ENCODE measurements around the gene ZNF503. TPM values are rescaled to one million over a fixed set of nuclear protein-coding genes. Genes with fewer than 3 reads are reported as not detected.

ZNF503 gene
- total and polyA plus RNA-seq, 10 of the 15 experiments (the other 5 are each of a cell fraction or from before 2014, with no cell fraction given) = 0.05 to 1.1 (median 0.11) TPM; not detected in 1

GRCh38 chr10:75436896-75437295, 35.3 kb upstream of the ZNF503 start:
- DNase-seq (ENCODE audit: low read depth, low spot score) (no peak), FAIRE-seq (no peak), ATAC-seq (no peak)
- Histone ChIP-seq H3K9me3 (replicated peaks; ENCODE audit: control insufficient read depth, insufficient read depth, low read length) (no peaks in the 10 kb centered on the region), H3K27ac (ENCODE audit: control insufficient read depth, insufficient read depth) (no peak overlapping the region), H3K27me3 (replicated peaks in 1 of 2; ENCODE audit: control insufficient read depth in 2 of 2, insufficient read depth in 2 of 2, low read length in 1 of 2) (peaks cover 0 to 3% of the 10 kb centered on the region in 2 experiments; a peak in 2 of 4 replicates), H3K36me3 (ENCODE audit: control insufficient read depth in 2 of 2, insufficient read depth in 2 of 2, low read length in 1 of 2) (no peaks in the 10 kb centered on the region), H3K4me1 (ENCODE audit: control insufficient read depth, insufficient read depth, low read length) (no peaks in the 10 kb centered on the region), H3K9ac (ENCODE audit: control insufficient read depth, insufficient read depth, low read length) (no peak overlapping the region), H3K4me3 (no peak overlapping the region), H2AFZ (ENCODE audit: control insufficient read depth, low read depth, low read length) (no peak overlapping the region), H3K79me2 (ENCODE audit: control insufficient read depth, insufficient read depth, low read length) (no peaks in the 10 kb centered on the region), H4K20me1 (ENCODE audit: control insufficient read depth, insufficient read depth) (no peaks in the 10 kb centered on the region), H3K4me2 (ENCODE audit: control insufficient read depth, insufficient read depth) (no peak overlapping the region)
- TF ChIP-seq KDM1A (IDR thresholded peaks at IDR 0.05; ENCODE audit: borderline replicate concordance) = no peak
- TF ChIP-seq STAT1 (conservative IDR thresholded peaks at IDR 0.05) = no peak
- TF ChIP-seq RAD51 (IDR thresholded peaks at IDR 0.05) = no peak
- in situ Hi-C loops (cut with MboI) (no loop called here), intact Hi-C loops (cut with micrococcal nuclease; ENCODE audit: unreplicated experiment) (no loop called here)
- no TSS peak for BruUV-seq (replicated peaks)
- SMC1A ChIA-PET (ENCODE audit: uncharacterized antibody, unreplicated experiment) = no interaction called here
- RAD21 ChIA-PET (ENCODE audit: unreplicated experiment) = no interaction called here
- CTCF ChIA-PET = interaction anchor here (0.6 kb wide), 1 partner anchor 190 kb away, joined by 3 read pairs; no protein-coding TSS in a partner anchor
- POLR2A ChIA-PET = no interaction called here

DNA sequence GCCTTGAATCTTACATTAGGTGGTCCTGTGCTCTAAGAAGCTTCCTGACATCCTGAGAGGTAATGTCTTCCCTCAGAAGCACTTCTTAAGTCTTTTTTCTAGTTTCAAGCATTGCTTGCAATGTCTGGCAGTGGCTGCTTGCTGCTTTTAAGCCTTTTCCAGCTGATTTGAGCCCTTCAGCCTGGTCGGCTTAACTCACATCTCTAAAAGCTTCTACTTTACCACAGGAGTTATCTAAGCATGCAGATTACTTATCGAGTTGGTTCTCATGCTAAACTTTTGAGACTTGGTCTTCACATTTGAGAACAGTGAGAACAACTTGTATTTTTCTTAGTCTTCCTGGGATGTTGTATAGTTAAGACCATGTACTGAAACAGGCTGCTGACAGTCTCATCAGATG, 33.7 kb upstream of the ZNF503 start:
- ATAC-seq (no peak), DNase-seq (ENCODE audit: low read depth, low spot score) (no peak), FAIRE-seq (no peak)
- ChIA-PET RAD21 (ENCODE audit: unreplicated experiment) (interaction anchor here (1.6 kb wide), 1 partner anchor 169 kb away, joined by 3 read pairs; no protein-coding TSS in a partner anchor), CTCF (interaction anchor here (0.6 to 0.7 kb wide), 2 partner anchors 10 to 312 kb away, joined by 3 read pairs; no protein-coding TSS in a partner anchor), SMC1A (ENCODE audit: uncharacterized antibody, unreplicated experiment) (interaction anchor here (0.6 to 1.7 kb wide), 4 partner anchors 10 to 868 kb away, joined by 3 to 6 read pairs (median 4); no protein-coding TSS in a partner anchor), POLR2A (no interaction called here)
- Histone ChIP-seq H3K79me2 (ENCODE audit: control insufficient read depth, insufficient read depth, low read length) (no peaks in the 10 kb centered on the region), H3K4me2 (ENCODE audit: control insufficient read depth, insufficient read depth) (no peak overlapping the region), H3K4me1 (ENCODE audit: control insufficient read depth, insufficient read depth, low read length) (no peaks in the 10 kb centered on the region), H3K27ac (ENCODE audit: control insufficient read depth, insufficient read depth) (no peak overlapping the region), H3K4me3 (no peak overlapping the region), H2AFZ (ENCODE audit: control insufficient read depth, low read depth, low read length) (no peak overlapping the region), H3K27me3 (replicated peaks in 1 of 2; ENCODE audit: control insufficient read depth in 2 of 2, insufficient read depth in 2 of 2, low read length in 1 of 2) (peaks cover 0 to 12% of the 10 kb centered on the region in 2 experiments; a peak in 2 of 4 replicates), H3K9ac (ENCODE audit: control insufficient read depth, insufficient read depth, low read length) (no peak overlapping the region), H4K20me1 (ENCODE audit: control insufficient read depth, insufficient read depth) (no peaks in the 10 kb centered on the region), H3K9me3 (replicated peaks; ENCODE audit: control insufficient read depth, insufficient read depth, low read length) (no peaks in the 10 kb centered on the region), H3K36me3 (ENCODE audit: control insufficient read depth in 2 of 2, insufficient read depth in 2 of 2, low read length in 1 of 2) (no peaks in the 10 kb centered on the region)
- TF ChIP-seq RB1 (IDR thresholded peaks at IDR 0.05; ENCODE audit: borderline replicate concordance) = no peak
- no peak for TF ChIP-seq EZH2 (IDR thresholded peaks at IDR 0.05; ENCODE audit: borderline replicate concordance, control insufficient read depth, low read depth, low read length)
- TF ChIP-seq HDAC6 (IDR thresholded peaks at IDR 0.05; ENCODE audit: unreplicated experiment) = no peak
- TF ChIP-seq FOXM1 (IDR thresholded peaks at IDR 0.05; ENCODE audit: low read depth, low read length) = no peak
- no peak for TF ChIP-seq CBFB (IDR thresholded peaks at IDR 0.05; ENCODE audit: low read depth)
- no peak for TF ChIP-seq MTA2 (IDR thresholded peaks at IDR 0.05; ENCODE audit: low read depth)
- TF ChIP-seq RELB (IDR thresholded peaks at IDR 0.05; ENCODE audit: low read depth) = no peak
- TF ChIP-seq RCOR1 (conservative IDR thresholded peaks at IDR 0.05; ENCODE audit: low read depth, low read length) = no peak
- no peak for TF ChIP-seq SIX5 (IDR thresholded peaks at IDR 0.05; ENCODE audit: low read depth, low read length, severe bottlenecking)
- TF ChIP-seq SPI1 (IDR thresholded peaks at IDR 0.05; ENCODE audit: borderline replicate concordance, insufficient read depth, low read depth, low read length) = no peak
- no peak for TF ChIP-seq CREB1 (IDR thresholded peaks at IDR 0.05; ENCODE audit: low read depth)
- TF ChIP-seq IKZF1 (conservative IDR thresholded peaks at IDR 0.05) = no peak
- no peak for TF ChIP-seq NR2C1 (IDR thresholded peaks at IDR 0.05)
- no peak for TF ChIP-seq EED (IDR thresholded peaks at IDR 0.05; ENCODE audit: low read depth)
- no peak for TF ChIP-seq FOXK2 (IDR thresholded peaks at IDR 0.05)
- in situ Hi-C loops (cut with MboI) = no loop called here
- no TSS peak for BruUV-seq (replicated peaks)
- intact Hi-C loops (cut with micrococcal nuclease; ENCODE audit: unreplicated experiment) = no loop called here
- WGBS (ENCODE audit: insufficient coverage, insufficient replicate concordance, low lambda C conversion rate, missing lambda C conversion rate) = 0% methylated on average over 2 of the region's 2 CpGs

All from GM12878 (cell line).